ENCODE results near the gene RETN. TPM values are rescaled to one million over a fixed set of nuclear protein-coding genes. Genes with fewer than 3 reads are reported as not detected.

The RETN gene
- total and polyA plus RNA-seq, 8 donors: 6.2 to 41.4 (median 9.6) TPM; not detected in 5

GRCh38 chr19:7661744-7662538 lies 6.9 kb upstream of the RETN start:
- Histone ChIP-seq H3K4me3 (no peak overlapping the region), H3K9me3 (no peaks in the 10 kb centered on the region), H3K27me3 (peaks cover 0 to 45% (median 0%) of the 10 kb centered on the region in 3 donors), H3K4me1 (peaks cover 0 to 7% (median 0%) of the 10 kb centered on the region in 4 donors), H3K36me3 (no peaks in the 10 kb centered on the region), H3K27ac (no peak overlapping the region)
- DNase-seq: no peak
- intact Hi-C loops (cut with DNase I; ENCODE audit: low total_unique reads): no loop called here
- 72 to 82% (median 75%) methylated on average over 8 of the region's 8 CpGs for WGBS, 5 donors
- TF ChIP-seq, protein P1, sequence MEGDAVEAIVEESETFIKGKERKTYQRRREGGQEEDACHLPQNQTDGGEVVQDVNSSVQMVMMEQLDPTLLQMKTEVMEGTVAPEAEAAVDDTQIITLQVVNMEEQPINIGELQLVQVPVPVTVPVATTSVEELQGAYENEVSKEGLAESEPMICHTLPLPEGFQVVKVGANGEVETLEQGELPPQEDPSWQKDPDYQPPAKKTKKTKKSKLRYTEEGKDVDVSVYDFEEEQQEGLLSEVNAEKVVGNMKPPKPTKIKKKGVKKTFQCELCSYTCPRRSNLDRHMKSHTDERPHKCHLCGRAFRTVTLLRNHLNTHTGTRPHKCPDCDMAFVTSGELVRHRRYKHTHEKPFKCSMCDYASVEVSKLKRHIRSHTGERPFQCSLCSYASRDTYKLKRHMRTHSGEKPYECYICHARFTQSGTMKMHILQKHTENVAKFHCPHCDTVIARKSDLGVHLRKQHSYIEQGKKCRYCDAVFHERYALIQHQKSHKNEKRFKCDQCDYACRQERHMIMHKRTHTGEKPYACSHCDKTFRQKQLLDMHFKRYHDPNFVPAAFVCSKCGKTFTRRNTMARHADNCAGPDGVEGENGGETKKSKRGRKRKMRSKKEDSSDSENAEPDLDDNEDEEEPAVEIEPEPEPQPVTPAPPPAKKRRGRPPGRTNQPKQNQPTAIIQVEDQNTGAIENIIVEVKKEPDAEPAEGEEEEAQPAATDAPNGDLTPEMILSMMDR (IDR thresholded peaks at IDR 0.05): no peak
- no peak for TF ChIP-seq EP300 (IDR thresholded peaks at IDR 0.05)
- TF ChIP-seq POLR2AphosphoS5 (IDR thresholded peaks at IDR 0.05): no peak
- TF ChIP-seq POLR2A (IDR thresholded peaks at IDR 0.05): no peak

DNA sequence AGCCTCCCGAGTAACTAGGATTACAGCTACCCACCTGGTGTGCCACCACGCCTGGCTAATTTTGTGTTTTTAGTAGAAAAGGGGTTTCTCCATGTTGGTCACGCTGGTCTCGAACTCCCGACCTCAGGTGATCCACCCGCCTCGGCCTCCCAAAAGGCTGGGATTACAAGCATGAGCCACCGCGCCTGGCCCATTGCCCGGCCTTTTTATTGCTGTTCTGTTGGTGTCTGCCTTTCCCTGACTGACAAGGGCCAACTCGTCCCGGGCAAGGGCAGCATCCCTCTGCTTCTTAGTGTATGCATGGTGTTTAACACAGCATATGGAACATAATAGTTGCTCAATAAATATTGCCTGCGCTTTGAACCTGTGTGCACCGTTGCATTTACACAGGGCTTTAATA lies 6.2 kb upstream of the RETN start:
- WGBS, 5 donors: 82 to 89% (median 84%) methylated on average over 14 of the region's 14 CpGs
- no peak for TF ChIP-seq EP300 (IDR thresholded peaks at IDR 0.05)
- no peak for TF ChIP-seq POLR2A (IDR thresholded peaks at IDR 0.05)
- no peak for TF ChIP-seq POLR2AphosphoS5 (IDR thresholded peaks at IDR 0.05)
- TF ChIP-seq, protein P1 (IDR thresholded peaks at IDR 0.05): no peak
- H3K9me3 ChIP-seq: no peaks in the 10 kb centered on the region
- intact Hi-C loops (cut with DNase I; ENCODE audit: low total_unique reads): no loop called here
- DNase-seq: no peak
- H3K27ac ChIP-seq: no peak overlapping the region
- peaks cover 0 to 45% (median 0%) of the 10 kb centered on the region in 3 donors for H3K27me3 ChIP-seq
- H3K4me3 ChIP-seq: no peak overlapping the region
- peaks cover 0 to 7% (median 0%) of the 10 kb centered on the region in 4 donors for H3K4me1 ChIP-seq
- no peaks in the 10 kb centered on the region for H3K36me3 ChIP-seq

DNA sequence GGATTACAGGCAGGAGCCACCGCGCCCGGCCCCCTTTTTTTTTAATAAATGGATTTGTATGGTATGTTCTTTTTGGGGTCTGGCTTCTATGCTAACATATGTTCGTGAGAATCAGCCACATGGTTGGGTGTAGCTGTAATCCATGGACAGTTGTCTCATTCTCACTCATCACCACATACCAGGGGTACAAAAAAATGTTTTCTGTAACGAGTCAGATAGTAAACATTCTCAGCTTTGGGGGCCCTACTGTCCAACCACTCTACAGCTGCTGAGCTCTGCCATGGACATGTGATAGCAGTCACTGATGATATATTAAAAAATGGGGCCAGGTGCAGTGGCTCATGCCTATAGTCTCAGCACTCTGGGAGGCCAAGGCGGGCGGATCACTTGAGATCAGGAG lies 5.1 kb upstream of the RETN start:
- Histone ChIP-seq H3K4me1 (no peaks in the 10 kb centered on the region), H3K4me3 (no peak overlapping the region), H3K36me3 (no peaks in the 10 kb centered on the region), H3K27ac (no peak overlapping the region), H3K9me3 (no peaks in the 10 kb centered on the region), H3K27me3 (peaks cover 0 to 44% (median 2%) of the 10 kb centered on the region in 3 donors)
- intact Hi-C loops (cut with DNase I; ENCODE audit: low total_unique reads): no loop called here
- 76 to 78% (median 78%) methylated on average over 7 of the region's 7 CpGs for WGBS, 5 donors
- DNase-seq: no peak
- TF ChIP-seq EP300 (IDR thresholded peaks at IDR 0.05): no peak
- TF ChIP-seq, protein P1 (IDR thresholded peaks at IDR 0.05): no peak
- TF ChIP-seq POLR2AphosphoS5 (IDR thresholded peaks at IDR 0.05): no peak
- TF ChIP-seq POLR2A (IDR thresholded peaks at IDR 0.05): no peak

DNA sequence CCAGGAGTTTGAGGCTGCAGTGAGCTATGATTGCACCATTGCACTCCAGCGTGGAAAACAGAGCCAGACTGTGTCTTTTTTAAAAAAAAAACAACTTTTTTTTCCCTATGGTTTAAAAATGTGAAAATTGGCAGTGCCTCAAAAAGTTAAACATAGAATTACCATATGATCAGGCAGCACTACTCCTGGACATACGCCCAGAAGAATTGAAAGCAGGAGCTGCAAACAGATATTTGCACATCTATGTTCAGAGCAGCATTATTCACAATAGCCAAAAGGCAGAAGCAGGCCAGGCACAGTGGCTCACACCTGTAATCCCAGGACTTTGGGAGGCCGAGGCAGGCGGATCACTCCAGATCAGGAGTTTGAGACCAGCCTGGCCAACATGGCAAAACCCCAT lies 3.8 kb upstream of the RETN start:
- peaks cover 0 to 52% (median 16%) of the 10 kb centered on the region in 3 donors for H3K27me3 ChIP-seq
- TF ChIP-seq, protein P1 (IDR thresholded peaks at IDR 0.05): no peak
- TF ChIP-seq POLR2A (IDR thresholded peaks at IDR 0.05): no peak
- TF ChIP-seq EP300 (IDR thresholded peaks at IDR 0.05): no peak
- TF ChIP-seq POLR2AphosphoS5 (IDR thresholded peaks at IDR 0.05): no peak
- 20 to 33% (median 22%) methylated on average over 4 of the region's 4 CpGs for WGBS, 5 donors
- H3K27ac ChIP-seq: no peak overlapping the region
- H3K9me3 ChIP-seq: no peaks in the 10 kb centered on the region
- H3K4me1 ChIP-seq: peaks cover 0 to 6% (median under 1%) of the 10 kb centered on the region in 4 donors
- peak in 1 of 2 donors; percentile 74 for DNase-seq
- intact Hi-C loops (cut with DNase I; ENCODE audit: low total_unique reads): no loop called here
- no peak overlapping the region for H3K4me3 ChIP-seq
- H3K36me3 ChIP-seq: no peaks in the 10 kb centered on the region
